HG03469 (cell line): ENCODE data around the gene TNFRSF12A.
A peak's percentile ranks its signal among the peaks of the same experiment; 100 is the strongest.

Experiments used
- ATAC-seq: cut with Tn5 transposase; IDR thresholded peaks from one replicate; pipeline ENCODE4 v1.9.1; 2021; ENCODE audit warnings: mild to moderate bottlenecking, moderate library complexity, moderate number of reproducible peaks; ENCODE audit not compliant: unreplicated experiment

Gene TNFRSF12A

GRCh38 chr16:3010510-3010909 lies 9.7 kb upstream of the TNFRSF12A start:
- no peak for ATAC-seq

- no peak for ATAC-seq
Measured at GRCh38 chr16:3012246-3012645, 7.9 kb upstream of the TNFRSF12A start.

GRCh38 chr16:3012828-3013420 lies 7.2 kb upstream of the TNFRSF12A start, which contains the start of gene CLDN9:
Gene CLDN9 (plus strand): TSS chr16:3012923. CDS start chr16:3013363, 440 bp downstream.
- no peak for ATAC-seq

- no peak for ATAC-seq
Measured at GRCh38 chr16:3013491-3013951, 6.6 kb upstream of the TNFRSF12A start.

- ATAC-seq: no peak
Measured at GRCh38 chr16:3013998-3014690, 6.0 kb upstream of the TNFRSF12A start.

- ATAC-seq: no peak
Measured at GRCh38 chr16:3014971-3015370, 5.2 kb upstream of the TNFRSF12A start.

GRCh38 chr16:3015865-3016521 lies 4.2 kb upstream of the TNFRSF12A start:
- ATAC-seq: no peak

- no peak for ATAC-seq
Measured at GRCh38 chr16:3017344-3017743, 2.8 kb upstream of the TNFRSF12A start.

- no peak for ATAC-seq
Measured at GRCh38 chr16:3017794-3018506, 2.2 kb upstream of the TNFRSF12A start, which contains the start of gene CLDN6. Gene CLDN6 (minus strand): TSS chr16:3018183. CDS start chr16:3016021, 2,162 bp downstream.

- no peak for ATAC-seq
Measured at GRCh38 chr16:3019594-3020246, 448 bp upstream of the TNFRSF12A start.

GRCh38 chr16:3020604-3021448 lies 658 bp downstream of the TNFRSF12A start:
- no peak for ATAC-seq

GRCh38 chr16:3021449-3022207 lies 1.5 kb downstream of the TNFRSF12A start:
- no peak for ATAC-seq

GRCh38 chr16:3022208-3022683 lies 2.1 kb downstream of the TNFRSF12A start:
- no peak for ATAC-seq

GRCh38 chr16:3022684-3023414 lies 2.7 kb downstream of the TNFRSF12A start:
- ATAC-seq: no peak

- ATAC-seq: no peak
Measured at GRCh38 chr16:3023415-3023668, 3.2 kb downstream of the TNFRSF12A start.

- peak; percentile 68 for ATAC-seq
Measured at GRCh38 chr16:3023669-3024478, 3.7 kb downstream of the TNFRSF12A start, which contains the start of the genes HCFC1R1 and THOC6. Gene HCFC1R1 (minus strand): TSS chr16:3023942. CDS start chr16:3023941, 1 bp downstream. Gene THOC6 (plus strand): TSS chr16:3024035. CDS start chr16:3024327, 292 bp downstream.
